Nephron progenitor cell (in vitro differentiated cells): ENCODE data around the gene KLHL25.

Experiments used
- DNase-seq: peaks from one replicate; pipeline ENCODE4 v3.0.0; 2021
- H3K27ac Mint-ChIP-seq: 2 replicates; pipeline ENCODE4 v1.8.0; 2021; ENCODE audit warnings: mild to moderate bottlenecking, moderate library complexity, mixed read lengths
- H3K27me3 Mint-ChIP-seq: 2 replicates; pipeline ENCODE4 v1.8.0; 2021; ENCODE audit warnings: mild to moderate bottlenecking, low read depth, mixed read lengths; ENCODE audit not compliant: poor library complexity
- H3K36me3 Mint-ChIP-seq: 2 replicates; pipeline ENCODE4 v1.8.0; 2021; ENCODE audit warnings: low read depth, mixed read lengths
- H3K4me1 Mint-ChIP-seq: 2 replicates; pipeline ENCODE4 v1.8.0; 2021; ENCODE audit warnings: mixed read lengths
- H3K4me3 Mint-ChIP-seq: 2 replicates; pipeline ENCODE4 v1.8.0; 2021; ENCODE audit warnings: mild to moderate bottlenecking, moderate library complexity, mixed read lengths
- H3K9me3 Mint-ChIP-seq: 2 replicates; pipeline ENCODE4 v1.8.0; 2021; ENCODE audit warnings: mild to moderate bottlenecking, moderate library complexity, mixed read lengths
- CTCF ChIP-seq: fragments of 200-600 bp; sonication (generic); IDR thresholded peaks from 2 replicates; pipeline ENCODE4 v1.5.0; 2021; ENCODE audit warnings: antibody characterized with exemption

Gene KLHL25

GRCh38 chr15:85757939-85758654 is 36.6 kb downstream of the KLHL25 start:
- no peak for TF ChIP-seq CTCF
- no peaks in the 10 kb centered on the region for H3K27me3 Mint-ChIP-seq
- peaks cover 9% of the 10 kb centered on the region for H3K36me3 Mint-ChIP-seq
- H3K4me3 Mint-ChIP-seq = no peak overlapping the region
- H3K9me3 Mint-ChIP-seq = no peaks in the 10 kb centered on the region
- no peak for DNase-seq
- peaks cover 25% of the 10 kb centered on the region for H3K4me1 Mint-ChIP-seq
- H3K27ac Mint-ChIP-seq = peak overlapping the region; percentile 39

GRCh38 chr15:85757073-85757938 is 37.4 kb downstream of the KLHL25 start:
- TF ChIP-seq CTCF = no peak
- H3K4me1 Mint-ChIP-seq = peaks cover 26% of the 10 kb centered on the region
- H3K36me3 Mint-ChIP-seq = peaks cover 9% of the 10 kb centered on the region
- no peak overlapping the region for H3K4me3 Mint-ChIP-seq
- no peaks in the 10 kb centered on the region for H3K27me3 Mint-ChIP-seq
- no peak for DNase-seq
- no peaks in the 10 kb centered on the region for H3K9me3 Mint-ChIP-seq
- no peak overlapping the region for H3K27ac Mint-ChIP-seq

GRCh38 chr15:85756411-85757072 is 38.2 kb downstream of the KLHL25 start:
- H3K27me3 Mint-ChIP-seq = no peaks in the 10 kb centered on the region
- no peak for TF ChIP-seq CTCF
- H3K27ac Mint-ChIP-seq = no peak overlapping the region
- H3K4me1 Mint-ChIP-seq = peaks cover 28% of the 10 kb centered on the region
- H3K4me3 Mint-ChIP-seq = no peak overlapping the region
- DNase-seq = no peak
- H3K9me3 Mint-ChIP-seq = no peaks in the 10 kb centered on the region
- peaks cover 9% of the 10 kb centered on the region for H3K36me3 Mint-ChIP-seq

- no peak overlapping the region for H3K4me3 Mint-ChIP-seq
- no peak overlapping the region for H3K27ac Mint-ChIP-seq
- no peaks in the 10 kb centered on the region for H3K27me3 Mint-ChIP-seq
- DNase-seq = no peak
- no peaks in the 10 kb centered on the region for H3K9me3 Mint-ChIP-seq
- TF ChIP-seq CTCF = no peak
- H3K36me3 Mint-ChIP-seq = peaks cover 9% of the 10 kb centered on the region
- peaks cover 32% of the 10 kb centered on the region for H3K4me1 Mint-ChIP-seq
Observed at GRCh38 chr15:85755942-85756341, 38.8 kb downstream of the KLHL25 start.

GRCh38 chr15:85755471-85755870 is 39.3 kb downstream of the KLHL25 start:
- Mint-ChIP-seq H3K27me3 (no peaks in the 10 kb centered on the region), H3K27ac (no peak overlapping the region), H3K9me3 (no peaks in the 10 kb centered on the region), H3K36me3 (peaks cover 9% of the 10 kb centered on the region), H3K4me3 (no peak overlapping the region), H3K4me1 (peaks cover 37% of the 10 kb centered on the region)
- no peak for TF ChIP-seq CTCF
- DNase-seq = no peak
